Naive thymus-derived CD8-positive, alpha-beta T cell (primary cell): ENCODE results near the gene S100A6. TPM values are rescaled to one million over a fixed set of nuclear protein-coding genes. Genes with fewer than 3 reads are reported as not detected.
"Not testable (repeated sequence)": the region's sequence is repeated elsewhere in the genome, so short reads cannot be mapped to it uniquely, and the experiment has no call there.

Experiments
- ATAC-seq, 2 donors: fragments of 150-1000 bp; cut with Tn5 transposase in 1 of 2; sonication (Bioruptor Pico), chemical (Tn5 transposase) in 1 of 2; 1 replicate in 1 of 2; 2 replicates in 1 of 2; pipeline ENCODE4 v1.10.0; 2021; ENCODE audit warnings: mild to moderate bottlenecking in 2 of 2, moderate library complexity in 2 of 2
- POLR2A ChIA-PET: fragments of 350-600 bp; sonication (Branson Sonifier 250); formaldehyde crosslinking; loops from one replicate; lab custom pipeline; 2021; ENCODE audit warnings: antibody characterized with exemption; lab: Charles Lee
- DNase-seq, 10 donors: peaks; one replicate each; pipeline versions ENCODE4 v3.0.0 to v3.0.0-alpha.2; 2020 to 2022
- H3K27ac Mint-ChIP-seq, 10 donors: one replicate each; pipeline ENCODE4 v1.8.0; 2020 to 2022; ENCODE audit warnings: mild to moderate bottlenecking in 10 of 10, mixed read lengths in 10 of 10, moderate library complexity in 4 of 10, inconsistent platforms in 1 of 10
- H3K27me3 Mint-ChIP-seq, 5 donors: one replicate each; pipeline ENCODE4 v1.8.0; 2021 to 2022; ENCODE audit warnings: mixed read lengths in 5 of 5
- H3K36me3 Mint-ChIP-seq, 3 donors: one replicate each; pipeline ENCODE4 v1.8.0; 2020 to 2022; ENCODE audit warnings: mixed read lengths in 3 of 3, mild to moderate bottlenecking in 2 of 3, inconsistent platforms in 1 of 3
- H3K4me1 Mint-ChIP-seq, 4 donors: one replicate each; pipeline ENCODE4 v1.8.0; 2021 to 2022; ENCODE audit warnings: mixed read lengths in 4 of 4
- H3K4me3 Mint-ChIP-seq, 10 donors: one replicate each; pipeline ENCODE4 v1.8.0; 2020 to 2022; ENCODE audit warnings: mild to moderate bottlenecking in 10 of 10, mixed read lengths in 10 of 10, moderate library complexity in 6 of 10, inconsistent platforms in 1 of 10
- H3K9me3 Mint-ChIP-seq, 9 donors: one replicate each; pipeline ENCODE4 v1.8.0; 2020 to 2022; ENCODE audit warnings: mixed read lengths in 9 of 9, mild to moderate bottlenecking in 3 of 9, inconsistent platforms in 1 of 9, moderate library complexity in 1 of 9
- polyA plus RNA-seq, 3 donors: library from polyadenylated mRNA; unstranded; fragments of 300-500 nt; fragmentation: Illumina TruSeq; gene quantifications; one replicate each; pipeline ENCODE4 v1.2.3, GENCODE V29; 2021
- total RNA-seq, 8 experiments: library from RNA in 2 of 8; stranded (reverse) in 2 of 8; gene quantifications; one replicate each; pipeline ENCODE4 v1.2.3 and lab custom pipeline; 2021 to 2026

The S100A6 gene
- total RNA-seq (100 to 1,000 TPM; 223 to 232 TPM), polyA plus RNA-seq (100 to 1,000 TPM; 443 to 707 (median 568) TPM), total RNA-seq (lab: John Stamatoyannopoulos, UW) (55.4 to 287 (median 95.2) reads per million in 6 experiments)

GRCh38 chr1:153535242-153536011 lies at the start of gene S100A6:
TSS of gene S100A6 (minus strand) at chr1:153535991. CDS start at chr1:153535339, 652 bp downstream.
- DNase-seq (peak in 5 of 10 donors; percentile 20 to 73 (median 50)), ATAC-seq (peak; percentile 49 to 61)
- H3K27me3 Mint-ChIP-seq: no peaks in the 10 kb centered on the region
- H3K27ac Mint-ChIP-seq: peak within 1 kb of the TSS; percentile 92 to 99 (median 98)
- H3K36me3 Mint-ChIP-seq: peaks cover 0 to 16% (median 0%) of the 10 kb centered on the region in 3 donors
- POLR2A ChIA-PET: interaction anchor here (0.6 to 7.6 kb wide), 21 partner anchors 8 to 1250 kb away, joined by 3 to 340 read pairs (median 5); partner anchors contain the start of genes CHTOP, ILF2, INTS3 and RPS27
- H3K4me3 Mint-ChIP-seq: peak within 1 kb of the TSS; percentile 91 to 97 (median 92)
- H3K9me3 Mint-ChIP-seq: no peaks in the 10 kb centered on the region
- H3K4me1 Mint-ChIP-seq: peaks cover 45 to 84% (median 73%) of the 10 kb centered on the region in 4 donors

DNA sequence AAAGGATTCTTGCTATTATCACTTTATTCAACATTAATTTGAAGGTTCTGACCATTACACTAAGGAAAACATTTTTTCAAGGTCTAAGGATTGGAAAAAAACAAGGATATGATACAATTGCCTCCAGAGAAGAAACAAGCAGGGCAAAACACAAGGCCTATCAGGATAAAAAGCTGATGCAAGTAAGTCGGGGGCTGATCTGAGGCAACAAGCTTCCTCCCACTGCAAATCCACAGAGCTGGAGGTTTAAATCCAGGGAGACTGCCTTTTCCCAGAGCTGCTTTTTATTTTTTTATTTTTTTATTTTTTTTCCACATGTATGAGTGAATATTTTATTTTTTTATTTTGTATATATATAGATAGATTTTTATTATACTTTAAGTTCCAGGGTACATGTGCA lies 49.2 kb upstream of the S100A6 start:
- Mint-ChIP-seq H3K4me1 (no peaks in the 10 kb centered on the region), H3K27me3 (peaks cover 0 to 8% (median 3%) of the 10 kb centered on the region in 5 donors), H3K27ac (no peak overlapping the region), H3K9me3 (no peaks in the 10 kb centered on the region), H3K36me3 (no peaks in the 10 kb centered on the region), H3K4me3 (no peak overlapping the region)
- ATAC-seq: no peak
- POLR2A ChIA-PET: no interaction called here
- no peak for DNase-seq

- ATAC-seq (no peak), DNase-seq (no peak)
- POLR2A ChIA-PET: no interaction called here
- Mint-ChIP-seq H3K36me3 (no peaks in the 10 kb centered on the region), H3K4me1 (no peaks in the 10 kb centered on the region), H3K27ac (no peak overlapping the region), H3K4me3 (no peak overlapping the region), H3K9me3 (no peaks in the 10 kb centered on the region), H3K27me3 (peaks cover 0 to 10% (median 6%) of the 10 kb centered on the region in 5 donors)
Measured at GRCh38 chr1:153583976-153584375, 48.2 kb upstream of the S100A6 start.

GRCh38 chr1:153583514-153583913 lies 47.7 kb upstream of the S100A6 start:
- H3K4me3 Mint-ChIP-seq, DNase-seq, H3K9me3 Mint-ChIP-seq, ATAC-seq, H3K36me3 Mint-ChIP-seq, H3K4me1 Mint-ChIP-seq, POLR2A ChIA-PET, H3K27ac Mint-ChIP-seq: not testable (repeated sequence)
- H3K27me3 Mint-ChIP-seq: peaks cover 0 to 11% (median 10%) of the 10 kb centered on the region in 5 donors

- POLR2A ChIA-PET, ATAC-seq, H3K36me3 Mint-ChIP-seq, H3K27ac Mint-ChIP-seq, H3K9me3 Mint-ChIP-seq, DNase-seq, H3K4me1 Mint-ChIP-seq, H3K4me3 Mint-ChIP-seq: not testable (repeated sequence)
- H3K27me3 Mint-ChIP-seq: peaks cover 3 to 18% (median 17%) of the 10 kb centered on the region in 5 donors
Measured at GRCh38 chr1:153582836-153583235, 47.0 kb upstream of the S100A6 start.

- Mint-ChIP-seq H3K4me1 (peaks cover 0 to 2% (median 0%) of the 10 kb centered on the region in 4 donors), H3K9me3 (no peaks in the 10 kb centered on the region), H3K27me3 (peaks cover 7 to 33% (median 12%) of the 10 kb centered on the region in 5 donors), H3K36me3 (no peaks in the 10 kb centered on the region), H3K27ac (no peak overlapping the region), H3K4me3 (no peak overlapping the region)
- DNase-seq (no peak), ATAC-seq (no peak)
- POLR2A ChIA-PET: no interaction called here
Measured at GRCh38 chr1:153578936-153579335, 43.1 kb upstream of the S100A6 start.

DNA sequence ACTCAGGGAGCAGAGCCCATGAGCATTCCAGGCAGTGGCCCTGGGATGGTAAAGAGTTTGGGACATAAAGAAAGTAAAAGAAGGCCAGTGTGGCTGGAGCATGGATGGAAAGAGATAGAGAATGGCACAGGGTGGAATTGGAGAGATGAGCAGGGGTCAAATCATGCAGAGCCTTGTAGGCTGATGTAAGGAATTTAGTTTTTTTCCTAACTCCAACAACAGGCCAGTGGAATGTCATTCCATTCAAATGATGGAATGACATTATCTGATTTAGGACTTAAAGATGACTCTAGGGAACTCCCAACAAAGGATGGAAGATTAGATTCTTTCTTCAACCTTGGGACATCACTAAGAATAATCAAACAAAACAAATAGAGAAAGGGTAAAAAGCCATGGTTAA lies 42.7 kb upstream of the S100A6 start:
- ATAC-seq (no peak), DNase-seq (no peak)
- Mint-ChIP-seq H3K9me3 (no peaks in the 10 kb centered on the region), H3K27ac (peak overlapping the region in 2 of 10 donors; percentile 2 to 17), H3K27me3 (peaks cover 7 to 33% (median 12%) of the 10 kb centered on the region in 5 donors), H3K36me3 (no peaks in the 10 kb centered on the region), H3K4me1 (peaks cover 0 to 2% (median 0%) of the 10 kb centered on the region in 4 donors), H3K4me3 (no peak overlapping the region)
- POLR2A ChIA-PET: no interaction called here

GRCh38 chr1:153577624-153578051 lies 41.8 kb upstream of the S100A6 start:
- POLR2A ChIA-PET: no interaction called here
- H3K36me3 Mint-ChIP-seq: no peaks in the 10 kb centered on the region

DNA sequence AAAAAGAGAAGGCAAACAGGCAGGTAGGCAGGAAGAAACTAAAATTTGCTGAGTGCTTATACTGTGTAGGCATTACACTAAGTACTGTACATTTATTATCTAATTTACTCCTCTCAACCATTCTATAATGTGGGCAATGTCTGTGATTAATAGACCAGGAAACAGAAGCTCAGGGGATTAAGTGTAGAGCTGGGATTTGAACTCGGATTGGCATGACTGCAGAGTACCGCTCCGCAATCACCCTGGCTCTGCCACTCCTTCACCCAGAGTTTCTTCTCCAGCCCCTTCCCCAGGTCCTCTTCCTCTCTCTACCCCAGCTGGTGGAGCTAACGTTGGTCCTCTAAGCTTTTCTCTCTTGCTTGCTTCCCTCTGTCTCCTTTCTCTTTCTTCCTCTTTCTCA lies 41.3 kb upstream of the S100A6 start:
- Mint-ChIP-seq H3K4me1 (peaks cover 0 to 8% (median 2%) of the 10 kb centered on the region in 4 donors), H3K4me3 (no peak overlapping the region), H3K9me3 (no peaks in the 10 kb centered on the region), H3K36me3 (no peaks in the 10 kb centered on the region), H3K27me3 (peaks cover 7 to 33% (median 12%) of the 10 kb centered on the region in 5 donors), H3K27ac (no peak overlapping the region)
- ATAC-seq (no peak), DNase-seq (no peak)
- POLR2A ChIA-PET: no interaction called here

More at GRCh38 chr1:153577624-153578051, 41.8 kb upstream of the S100A6 start:
- Mint-ChIP-seq H3K4me1 (peaks cover 0 to 6% (median 2%) of the 10 kb centered on the region in 4 donors), H3K9me3 (no peaks in the 10 kb centered on the region), H3K4me3 (no peak overlapping the region), H3K27me3 (peaks cover 7 to 33% (median 12%) of the 10 kb centered on the region in 5 donors), H3K27ac (no peak overlapping the region)
- DNase-seq: no peak
- no peak for ATAC-seq

GRCh38 chr1:153575497-153575896 lies 39.7 kb upstream of the S100A6 start:
- Mint-ChIP-seq H3K27ac (peak overlapping the region in 1 of 10 donors; percentile 44), H3K27me3 (peaks cover 7 to 33% (median 15%) of the 10 kb centered on the region in 5 donors)
- POLR2A ChIA-PET: interaction anchor here (0.6 kb wide), 1 partner anchor 13 kb away, joined by 3 read pairs; no protein-coding TSS in a partner anchor
- not testable (repeated sequence) for H3K4me3 Mint-ChIP-seq, ATAC-seq, H3K9me3 Mint-ChIP-seq, DNase-seq, H3K4me1 Mint-ChIP-seq, H3K36me3 Mint-ChIP-seq

GRCh38 chr1:153575081-153575491 lies 39.3 kb upstream of the S100A6 start:
- POLR2A ChIA-PET, DNase-seq, H3K36me3 Mint-ChIP-seq, H3K4me3 Mint-ChIP-seq, H3K4me1 Mint-ChIP-seq, H3K9me3 Mint-ChIP-seq, ATAC-seq: not testable (repeated sequence)
- H3K27ac Mint-ChIP-seq: peak overlapping the region in 1 of 10 donors; percentile 44
- peaks cover 7 to 33% (median 15%) of the 10 kb centered on the region in 5 donors for H3K27me3 Mint-ChIP-seq

DNA sequence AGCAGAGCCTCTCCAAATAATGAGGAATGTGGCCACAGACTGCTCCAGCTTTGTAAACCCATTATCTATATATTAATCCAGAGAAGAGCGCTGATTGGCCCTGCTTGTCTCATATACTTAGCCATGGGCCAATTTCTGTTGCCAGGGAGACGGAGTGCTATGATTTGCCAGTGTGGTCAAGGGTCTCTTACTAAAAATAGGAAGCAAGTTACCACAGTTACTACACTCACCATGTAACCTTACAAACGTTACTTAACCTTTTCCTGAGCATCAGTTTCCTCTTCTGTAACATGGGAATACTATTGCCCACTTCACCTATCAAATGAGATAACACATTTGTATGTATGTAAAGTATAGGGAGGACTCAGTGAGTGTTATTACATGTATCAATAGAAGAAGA lies 37.6 kb upstream of the S100A6 start:
- POLR2A ChIA-PET: interaction anchor here (5.8 kb wide), 1 partner anchor 37 kb away, joined by 44 read pairs; the partner anchor contains the start of gene S100A6
- H3K4me1 Mint-ChIP-seq: peaks cover 6 to 13% (median 7%) of the 10 kb centered on the region in 4 donors
- H3K27me3 Mint-ChIP-seq: peaks cover 7 to 25% (median 11%) of the 10 kb centered on the region in 5 donors
- DNase-seq (no peak), ATAC-seq (no peak)
- H3K36me3 Mint-ChIP-seq: no peaks in the 10 kb centered on the region
- H3K27ac Mint-ChIP-seq: no peak overlapping the region
- H3K9me3 Mint-ChIP-seq: no peaks in the 10 kb centered on the region
- no peak overlapping the region for H3K4me3 Mint-ChIP-seq

DNA sequence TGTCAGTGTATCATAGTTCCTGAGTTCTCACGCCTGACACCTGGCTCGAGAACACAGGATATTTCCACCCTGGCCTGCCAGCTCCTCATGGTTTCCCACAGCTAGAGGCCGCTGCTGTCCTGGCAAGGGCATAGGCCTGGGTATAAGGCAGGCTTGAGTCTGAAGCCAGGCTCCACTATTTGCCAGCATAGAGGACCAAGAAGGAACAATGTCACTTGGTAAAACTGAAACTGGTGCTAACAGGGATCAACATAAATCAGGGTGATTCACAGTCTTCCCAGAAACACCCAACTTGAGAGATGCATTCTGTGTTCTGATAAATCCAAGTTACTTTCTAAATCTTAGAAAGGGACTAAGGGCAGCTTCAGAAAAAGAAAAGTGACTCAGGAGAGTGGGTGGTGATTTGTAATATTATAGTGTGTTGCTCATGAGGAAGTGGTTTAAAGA lies 36.8 kb upstream of the S100A6 start:
- peaks cover 2 to 18% (median 4%) of the 10 kb centered on the region in 5 donors for H3K27me3 Mint-ChIP-seq
- peak in 9 of 10 donors; percentile 25 to 77 (median 39) for DNase-seq
- POLR2A ChIA-PET: interaction anchor here (1.8 to 5.8 kb wide), 2 partner anchors 36 to 40 kb away, joined by 8 to 44 read pairs; partner anchors contain the start of gene S100A6
- no peaks in the 10 kb centered on the region for H3K9me3 Mint-ChIP-seq
- peaks cover 10 to 20% (median 13%) of the 10 kb centered on the region in 4 donors for H3K4me1 Mint-ChIP-seq
- H3K4me3 Mint-ChIP-seq: no peak overlapping the region
- peak overlapping the region in 2 of 10 donors; percentile 9 to 10 for H3K27ac Mint-ChIP-seq
- H3K36me3 Mint-ChIP-seq: no peaks in the 10 kb centered on the region
- peak; percentile 82 to 87 for ATAC-seq
